A673 (cell line): ENCODE results near the gene PTH1R.

Experiments
- CTCF ChIP-seq: fragments of 300-800, 200-600 bp; sonication (generic); conservative IDR thresholded peaks from 2 replicates; pipeline ENCODE4 v1.5.1; 2017; ENCODE audit warnings: low read depth, mild to moderate bottlenecking, antibody characterized with exemption, low read length, moderate library complexity, mixed read lengths
- EZH2 ChIP-seq: fragments of 200-600 bp; sonication (generic); IDR thresholded peaks from 2 replicates; pipeline ENCODE4 v1.6.1; 2017; ENCODE audit warnings: borderline replicate concordance, low read depth, mild to moderate bottlenecking, mixed read lengths, antibody characterized with exemption, low read length; ENCODE audit not compliant: poor library complexity, severe bottlenecking

- no peak for TF ChIP-seq CTCF
- TF ChIP-seq EZH2: no peak
Measured at GRCh38 chr3:46854555-46854991, 22.9 kb upstream of the PTH1R start.
